Activated naive CD8-positive, alpha-beta T cell (primary cell): ENCODE measurements around the gene FDX2.

Source experiments
- H3K27ac Mint-ChIP-seq: one replicate; pipeline ENCODE4 v1.8.0; 2021; ENCODE audit warnings: mixed read lengths
- H3K27me3 Mint-ChIP-seq: one replicate; pipeline ENCODE4 v1.8.0; 2021; ENCODE audit warnings: mixed read lengths
- H3K36me3 Mint-ChIP-seq: one replicate; pipeline ENCODE4 v1.8.0; 2021; ENCODE audit warnings: mixed read lengths
- H3K4me1 Mint-ChIP-seq: one replicate; pipeline ENCODE4 v1.8.0; 2021; ENCODE audit warnings: low read depth, mixed read lengths
- H3K4me3 Mint-ChIP-seq: one replicate; pipeline ENCODE4 v1.8.0; 2021; ENCODE audit warnings: mild to moderate bottlenecking, mixed read lengths
- H3K9me3 Mint-ChIP-seq: one replicate; pipeline ENCODE4 v1.8.0; 2021; ENCODE audit warnings: low read depth, mixed read lengths

FDX2 gene

DNA sequence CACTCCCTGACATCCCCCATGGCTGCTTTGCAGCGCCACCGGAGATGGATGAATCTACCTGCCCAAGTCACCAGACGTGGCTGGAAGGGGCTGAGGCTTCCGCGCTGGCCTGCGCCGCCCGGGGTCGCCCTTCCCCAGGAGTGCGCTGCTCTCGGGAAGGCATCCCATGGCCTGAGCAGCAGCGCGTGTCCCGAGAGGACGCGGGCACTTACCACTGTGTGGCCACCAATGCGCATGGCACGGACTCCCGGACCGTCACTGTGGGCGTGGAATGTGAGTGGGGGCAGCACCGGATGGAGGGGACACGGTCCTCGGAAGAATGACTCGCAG, 21.5 kb downstream of the FDX2 start:
- Mint-ChIP-seq H3K4me1 (peaks cover 39% of the 10 kb centered on the region), H3K27ac (no peak overlapping the region), H3K36me3 (no peaks in the 10 kb centered on the region), H3K9me3 (no peaks in the 10 kb centered on the region), H3K27me3 (peaks cover 11% of the 10 kb centered on the region), H3K4me3 (no peak overlapping the region)

DNA sequence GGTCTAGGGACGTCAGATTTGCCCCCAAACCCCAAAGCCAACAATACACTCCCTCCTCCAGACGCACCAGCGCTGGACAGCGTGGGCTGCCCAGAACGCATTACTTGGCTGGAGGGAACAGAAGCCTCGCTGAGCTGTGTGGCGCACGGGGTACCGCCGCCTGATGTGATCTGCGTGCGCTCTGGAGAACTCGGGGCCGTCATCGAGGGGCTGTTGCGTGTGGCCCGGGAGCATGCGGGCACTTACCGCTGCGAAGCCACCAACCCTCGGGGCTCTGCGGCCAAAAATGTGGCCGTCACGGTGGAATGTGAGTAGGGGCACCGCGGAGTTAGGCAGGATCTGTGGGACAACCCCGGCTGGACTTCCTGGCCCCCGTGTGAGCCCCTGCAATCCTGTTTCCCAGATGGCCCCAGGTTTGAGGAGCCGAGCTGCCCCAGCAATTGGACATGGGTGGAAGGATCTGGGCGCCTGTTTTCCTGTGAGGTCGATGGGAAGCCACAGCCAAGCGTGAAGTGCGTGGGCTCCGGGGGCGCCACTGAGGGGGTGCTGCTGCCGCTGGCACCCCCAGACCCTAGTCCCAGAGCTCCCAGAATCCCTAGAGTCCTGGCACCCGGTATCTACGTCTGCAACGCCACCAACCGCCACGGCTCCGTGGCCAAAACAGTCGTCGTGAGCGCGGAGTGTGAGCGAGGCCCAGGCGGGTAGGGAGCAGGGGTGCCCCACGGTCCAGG, 22.0 kb downstream of the FDX2 start:
- Mint-ChIP-seq H3K4me3 (no peak overlapping the region), H3K36me3 (no peaks in the 10 kb centered on the region), H3K27ac (no peak overlapping the region), H3K9me3 (no peaks in the 10 kb centered on the region), H3K27me3 (peaks cover 11% of the 10 kb centered on the region), H3K4me1 (peaks cover 44% of the 10 kb centered on the region)

DNA sequence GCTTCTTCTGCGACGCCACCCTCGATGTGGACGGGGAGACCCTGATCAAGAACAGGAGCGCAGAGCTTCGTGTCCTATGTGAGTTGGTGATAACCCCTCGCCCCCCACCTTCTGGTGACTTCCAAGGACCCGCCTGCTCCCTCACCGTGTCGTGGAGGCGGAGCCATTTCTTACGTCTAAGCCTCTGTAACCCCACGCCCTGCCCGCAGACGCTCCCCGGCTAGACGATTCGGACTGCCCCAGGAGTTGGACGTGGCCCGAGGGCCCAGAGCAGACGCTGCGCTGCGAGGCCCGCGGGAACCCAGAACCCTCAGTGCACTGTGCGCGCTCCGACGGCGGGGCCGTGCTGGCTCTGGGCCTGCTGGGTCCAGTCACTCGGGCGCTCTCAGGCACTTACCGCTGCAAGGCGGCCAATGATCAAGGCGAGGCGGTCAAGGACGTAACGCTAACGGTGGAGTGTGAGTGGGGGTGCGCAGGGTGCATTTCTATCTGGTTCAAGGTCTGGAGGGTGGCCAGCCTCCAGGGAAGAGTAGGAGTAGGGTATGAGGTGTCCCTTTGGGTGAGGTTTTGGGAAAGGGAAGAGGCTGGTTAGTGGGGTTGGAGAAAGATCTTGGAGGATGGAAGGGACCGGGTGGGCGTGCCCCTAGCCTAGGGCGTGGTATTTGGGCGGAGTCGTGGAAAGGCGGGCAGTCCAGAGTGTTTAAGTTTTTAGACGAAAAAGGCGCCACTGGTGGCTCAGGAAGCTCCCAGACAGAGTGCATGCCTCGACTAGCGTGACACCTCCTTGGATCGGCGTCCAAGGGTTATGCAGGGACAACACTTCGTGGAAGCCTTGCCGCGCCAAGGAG, 22.8 kb downstream of the FDX2 start:
- H3K27ac Mint-ChIP-seq, result no peak overlapping the region

DNA sequence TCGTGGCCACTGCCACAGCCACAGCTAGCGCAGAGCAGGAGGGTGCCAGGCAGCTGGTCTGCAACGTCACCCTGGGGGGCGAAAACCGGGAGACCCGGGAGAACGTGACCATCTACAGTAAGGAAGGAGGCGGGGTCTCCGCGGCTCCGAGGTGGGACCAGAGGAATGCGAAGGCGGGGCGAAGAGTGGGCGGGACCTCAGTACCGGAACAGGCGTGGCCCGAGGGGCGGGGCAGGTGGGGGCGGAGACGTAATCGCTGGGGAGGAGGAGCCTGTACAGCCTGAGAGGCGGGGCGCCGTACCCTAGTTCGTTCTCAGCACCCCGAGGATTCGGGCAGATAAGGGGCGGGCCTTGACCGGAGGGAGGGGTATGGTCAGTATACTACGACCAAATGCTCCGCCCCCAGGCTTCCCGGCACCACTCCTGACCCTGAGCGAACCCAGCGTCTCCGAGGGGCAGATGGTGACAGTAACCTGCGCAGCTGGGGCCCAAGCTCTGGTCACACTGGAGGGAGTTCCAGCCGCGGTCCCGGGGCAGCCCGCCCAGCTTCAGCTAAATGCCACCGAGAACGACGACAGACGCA, 23.5 kb downstream of the FDX2 start:
- H3K27ac Mint-ChIP-seq, result no peak overlapping the region
- peaks cover 51% of the 10 kb centered on the region for H3K4me1 Mint-ChIP-seq
- no peaks in the 10 kb centered on the region for H3K9me3 Mint-ChIP-seq
- peaks cover 13% of the 10 kb centered on the region for H3K27me3 Mint-ChIP-seq
- no peaks in the 10 kb centered on the region for H3K36me3 Mint-ChIP-seq
- peak overlapping the region; percentile 77 for H3K4me3 Mint-ChIP-seq

More for the DNA sequence above, 22.8 kb downstream of the FDX2 start:
- H3K27me3 Mint-ChIP-seq, result peaks cover 11% of the 10 kb centered on the region
- peaks cover 48% of the 10 kb centered on the region for H3K4me1 Mint-ChIP-seq
- H3K4me3 Mint-ChIP-seq, result peak overlapping the region; percentile 77
- no peaks in the 10 kb centered on the region for H3K36me3 Mint-ChIP-seq
- no peaks in the 10 kb centered on the region for H3K9me3 Mint-ChIP-seq

DNA sequence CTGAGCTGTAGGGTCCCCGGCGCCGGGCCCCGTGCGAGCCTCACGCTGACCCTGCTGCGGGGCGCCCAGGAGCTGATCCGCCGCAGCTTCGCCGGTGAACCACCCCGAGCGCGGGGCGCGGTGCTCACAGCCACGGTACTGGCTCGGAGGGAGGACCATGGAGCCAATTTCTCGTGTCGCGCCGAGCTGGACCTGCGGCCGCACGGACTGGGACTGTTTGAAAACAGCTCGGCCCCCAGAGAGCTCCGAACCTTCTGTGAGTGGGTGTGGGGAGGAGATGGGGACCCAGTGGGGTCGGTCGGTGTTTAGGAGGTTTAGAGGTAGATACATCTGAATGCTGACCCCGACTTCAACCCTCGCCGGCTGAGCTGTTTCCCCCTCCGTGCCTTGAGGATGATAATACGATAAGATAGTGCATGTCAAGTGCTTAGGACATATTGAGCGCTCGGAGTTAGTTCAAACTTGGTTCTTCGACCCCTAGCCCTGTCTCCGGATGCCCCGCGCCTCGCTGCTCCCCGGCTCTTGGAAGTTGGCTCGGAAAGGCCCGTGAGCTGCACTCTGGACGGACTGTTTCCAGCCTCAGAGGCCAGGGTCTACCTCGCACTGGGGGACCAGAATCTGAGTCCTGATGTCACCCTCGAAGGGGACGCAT, 24.1 kb downstream of the FDX2 start:
- Mint-ChIP-seq H3K27me3 (peaks cover 12% of the 10 kb centered on the region), H3K27ac (no peak overlapping the region), H3K36me3 (no peaks in the 10 kb centered on the region), H3K4me3 (peak overlapping the region; percentile 77), H3K4me1 (peaks cover 50% of the 10 kb centered on the region), H3K9me3 (no peaks in the 10 kb centered on the region)

DNA sequence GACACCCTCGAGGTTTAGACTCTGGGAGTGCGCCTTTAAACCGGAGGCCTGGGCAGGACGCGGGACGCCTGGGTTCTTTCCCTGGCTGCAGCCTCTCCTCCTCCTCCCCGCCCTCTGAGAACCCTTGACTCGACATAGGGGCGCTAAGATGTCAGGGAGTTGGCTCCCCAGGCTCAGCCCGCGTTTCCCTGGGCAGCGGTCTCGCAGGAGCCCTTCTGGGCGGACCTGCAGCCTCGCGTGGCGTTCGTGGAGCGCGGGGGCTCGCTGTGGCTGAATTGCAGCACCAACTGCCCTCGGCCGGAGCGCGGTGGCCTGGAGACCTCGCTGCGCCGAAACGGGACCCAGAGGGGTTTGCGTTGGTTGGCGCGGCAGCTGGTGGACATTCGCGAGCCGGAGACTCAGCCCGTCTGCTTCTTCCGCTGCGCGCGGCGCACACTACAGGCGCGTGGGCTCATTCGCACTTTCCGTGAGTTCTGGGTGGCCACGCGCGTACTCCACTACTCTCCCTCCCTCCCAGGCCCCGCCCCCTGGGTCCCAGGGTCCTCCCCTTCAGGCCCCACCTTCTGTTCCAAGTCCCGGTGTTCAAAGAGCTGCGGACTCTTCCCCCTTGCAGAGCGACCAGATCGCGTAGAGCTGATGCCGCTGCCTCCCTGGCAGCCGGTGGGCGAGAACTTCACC, 24.8 kb downstream of the FDX2 start:
- H3K4me1 Mint-ChIP-seq, result peaks cover 55% of the 10 kb centered on the region
- peak overlapping the region; percentile 22 for H3K27ac Mint-ChIP-seq
- H3K36me3 Mint-ChIP-seq, result no peaks in the 10 kb centered on the region

DNA sequence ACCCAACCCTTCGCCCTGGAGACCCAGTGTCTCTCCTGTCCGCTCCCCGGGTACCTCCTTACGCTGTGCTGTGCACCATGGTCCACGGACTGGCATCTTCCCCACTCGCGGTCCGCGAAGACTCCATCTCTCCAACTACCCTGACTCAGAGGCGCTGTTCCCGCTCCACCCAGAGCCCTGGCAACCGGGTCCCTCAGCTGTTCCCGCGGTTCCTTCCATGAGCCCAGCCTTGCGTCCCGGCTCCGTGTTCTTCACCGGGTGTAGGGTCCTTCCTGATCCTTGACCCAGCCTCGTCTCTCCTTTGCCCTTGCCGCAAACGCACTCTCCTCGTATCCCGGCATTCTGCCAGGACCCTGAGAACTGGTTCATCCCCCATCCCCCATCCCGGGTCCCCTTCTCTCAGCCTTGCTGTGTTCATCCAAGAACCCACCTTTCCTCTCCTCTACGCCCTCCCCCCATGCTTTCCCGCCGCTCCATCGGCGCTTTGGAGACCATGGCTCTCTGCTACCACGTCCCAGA, 25.4 kb downstream of the FDX2 start:
- H3K4me1 Mint-ChIP-seq, result peaks cover 49% of the 10 kb centered on the region
- peak overlapping the region; percentile 22 for H3K27ac Mint-ChIP-seq
- H3K27me3 Mint-ChIP-seq, result peaks cover 8% of the 10 kb centered on the region
- no peaks in the 10 kb centered on the region for H3K9me3 Mint-ChIP-seq
- peak overlapping the region; percentile 77 for H3K4me3 Mint-ChIP-seq
- H3K36me3 Mint-ChIP-seq, result peaks cover 3% of the 10 kb centered on the region

More for the DNA sequence above, 24.8 kb downstream of the FDX2 start:
- H3K4me3 Mint-ChIP-seq, result peak overlapping the region; percentile 77
- no peaks in the 10 kb centered on the region for H3K9me3 Mint-ChIP-seq
- H3K27me3 Mint-ChIP-seq, result peaks cover 11% of the 10 kb centered on the region

DNA sequence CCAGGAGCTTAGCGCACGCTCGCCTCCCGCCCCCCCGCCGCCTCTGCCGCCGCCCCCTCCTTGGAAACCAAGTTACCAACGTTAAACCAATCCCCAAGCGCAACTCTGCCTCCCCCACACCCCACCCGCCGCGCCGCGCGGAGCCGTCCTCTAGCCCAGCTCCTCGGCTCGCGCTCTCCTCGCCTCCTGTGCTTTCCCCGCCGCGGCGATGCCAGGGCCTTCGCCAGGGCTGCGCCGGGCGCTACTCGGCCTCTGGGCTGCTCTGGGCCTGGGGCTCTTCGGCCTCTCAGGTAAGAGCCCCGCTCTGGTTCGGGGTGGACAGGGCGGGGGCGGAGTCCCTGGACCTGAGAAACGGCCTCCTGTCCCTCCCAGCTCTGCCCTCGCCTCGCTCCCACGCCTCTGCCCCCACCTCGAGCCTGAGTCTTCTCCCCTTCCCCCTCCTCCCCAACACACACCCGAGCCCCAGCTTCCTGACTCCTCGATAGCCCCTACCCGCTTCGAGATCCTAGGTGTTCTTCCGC, 25.9 kb downstream of the FDX2 start, which contains the start of gene ICAM5:
TSS of gene ICAM5 (plus strand) at position 117 of the 521 bp plus-strand sequence. CDS start at position 209, 92 bp downstream.
- no peaks in the 10 kb centered on the region for H3K9me3 Mint-ChIP-seq
- peak within 1 kb of the TSS; percentile 77 for H3K4me3 Mint-ChIP-seq
- H3K27ac Mint-ChIP-seq, result peak within 1 kb of the TSS; percentile 50
- H3K4me1 Mint-ChIP-seq, result peaks cover 49% of the 10 kb centered on the region
- peaks cover 8% of the 10 kb centered on the region for H3K27me3 Mint-ChIP-seq
- H3K36me3 Mint-ChIP-seq, result peaks cover 8% of the 10 kb centered on the region

DNA sequence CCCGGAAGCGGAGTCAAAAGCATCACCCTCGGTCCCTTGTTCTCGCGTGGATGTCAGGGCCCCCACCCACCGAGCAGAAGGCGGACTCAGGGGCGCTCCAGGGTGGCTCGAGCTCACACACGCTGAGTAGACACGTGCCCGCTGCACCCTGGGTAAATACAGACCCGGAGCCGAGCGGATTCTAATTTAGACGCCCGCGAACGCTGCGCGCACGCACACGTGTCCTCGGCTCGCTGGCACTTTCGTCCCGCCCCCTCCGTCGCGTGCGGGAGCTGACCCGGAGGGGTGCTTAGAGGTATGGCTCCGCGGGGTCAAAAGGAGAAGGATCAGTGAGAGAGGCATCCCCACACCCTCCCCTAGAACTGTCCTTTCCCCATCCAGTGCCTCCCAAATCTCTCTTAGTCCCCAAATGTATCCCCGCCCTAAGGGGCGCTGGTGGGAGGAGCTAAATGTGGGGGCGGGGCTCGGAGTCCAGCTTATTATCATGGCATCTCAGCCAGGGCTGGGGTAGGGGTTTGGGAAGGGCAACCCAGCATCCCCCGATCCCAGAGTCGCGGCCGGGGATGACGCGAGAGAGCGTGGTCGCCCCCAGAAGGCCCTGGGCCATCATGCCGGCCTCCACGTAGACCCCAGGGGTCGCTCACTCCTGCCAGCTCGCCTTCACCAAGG, 26.5 kb downstream of the FDX2 start:
- Mint-ChIP-seq H3K36me3 (peaks cover 8% of the 10 kb centered on the region), H3K27ac (peak overlapping the region; percentile 50), H3K4me3 (peak overlapping the region; percentile 77), H3K27me3 (peaks cover 8% of the 10 kb centered on the region), H3K9me3 (no peaks in the 10 kb centered on the region), H3K4me1 (peaks cover 46% of the 10 kb centered on the region)

DNA sequence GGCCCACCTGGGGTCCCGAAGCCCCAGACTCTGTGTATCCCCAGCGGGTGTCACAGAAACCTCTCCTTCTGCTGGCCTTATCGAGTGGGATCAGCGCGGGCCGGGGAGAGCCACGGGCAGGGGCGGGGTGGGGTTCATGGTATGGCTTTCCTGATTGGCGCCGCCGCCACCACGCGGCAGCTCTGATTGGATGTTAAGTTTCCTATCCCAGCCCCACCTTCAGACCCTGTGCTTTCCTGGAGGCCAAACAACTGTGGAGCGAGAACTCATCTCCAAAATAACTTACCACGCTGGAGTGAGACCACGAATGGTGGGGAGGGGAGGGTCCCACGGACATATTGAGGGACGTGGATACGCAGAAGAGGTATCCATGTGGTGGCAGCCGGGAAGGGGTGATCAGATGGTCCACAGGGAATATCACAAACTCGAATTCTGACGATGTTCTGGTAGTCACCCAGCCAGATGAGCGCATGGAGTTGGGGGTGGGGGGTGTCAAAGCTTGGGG, 27.1 kb downstream of the FDX2 start:
- Mint-ChIP-seq H3K4me3 (peak overlapping the region; percentile 77), H3K27ac (peak overlapping the region; percentile 50), H3K36me3 (peaks cover 8% of the 10 kb centered on the region), H3K4me1 (peaks cover 46% of the 10 kb centered on the region), H3K27me3 (peaks cover 8% of the 10 kb centered on the region), H3K9me3 (no peaks in the 10 kb centered on the region)

DNA sequence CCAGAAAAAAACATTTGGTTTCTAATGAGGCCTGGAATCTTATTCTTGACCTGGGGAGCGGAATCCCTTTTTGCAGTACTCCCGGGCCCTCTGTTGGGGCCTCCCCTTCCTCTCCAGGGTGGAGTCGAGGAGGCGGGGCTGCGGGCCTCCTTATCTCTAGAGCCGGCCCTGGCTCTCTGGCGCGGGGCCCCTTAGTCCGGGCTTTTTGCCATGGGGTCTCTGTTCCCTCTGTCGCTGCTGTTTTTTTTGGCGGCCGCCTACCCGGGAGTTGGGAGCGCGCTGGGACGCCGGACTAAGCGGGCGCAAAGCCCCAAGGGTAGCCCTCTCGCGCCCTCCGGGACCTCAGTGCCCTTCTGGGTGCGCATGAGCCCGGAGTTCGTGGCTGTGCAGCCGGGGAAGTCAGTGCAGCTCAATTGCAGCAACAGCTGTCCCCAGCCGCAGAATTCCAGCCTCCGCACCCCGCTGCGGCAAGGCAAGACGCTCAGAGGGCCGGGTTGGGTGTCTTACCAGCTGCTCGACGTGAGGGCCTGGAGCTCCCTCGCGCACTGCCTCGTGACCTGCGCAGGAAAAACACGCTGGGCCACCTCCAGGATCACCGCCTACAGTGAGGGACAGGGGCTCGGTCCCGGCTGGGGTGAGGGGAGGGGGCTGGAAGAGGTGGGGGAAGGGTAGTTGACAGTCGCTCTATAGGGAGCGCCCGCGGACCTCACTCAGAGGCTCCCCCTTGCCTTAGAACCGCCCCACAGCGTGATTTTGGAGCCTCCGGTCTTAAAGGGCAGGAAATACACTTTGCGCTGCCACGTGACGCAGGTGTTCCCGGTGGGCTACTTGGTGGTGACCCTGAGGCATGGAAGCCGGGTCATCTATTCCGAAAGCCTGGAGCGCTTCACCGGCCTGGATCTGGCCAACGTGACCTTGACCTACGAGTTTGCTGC, 28.7 kb downstream of the FDX2 start, which contains the start of gene ICAM4:
TSS of gene ICAM4 (plus strand) at position 153 of the 935 bp plus-strand sequence. CDS start at position 211, 58 bp downstream.
- Mint-ChIP-seq H3K9me3 (no peaks in the 10 kb centered on the region), H3K4me3 (peak within 1 kb of the TSS; percentile 48), H3K27ac (no peak within 1 kb of the TSS), H3K4me1 (peaks cover 35% of the 10 kb centered on the region), H3K27me3 (peaks cover 4% of the 10 kb centered on the region), H3K36me3 (peaks cover 8% of the 10 kb centered on the region)

DNA sequence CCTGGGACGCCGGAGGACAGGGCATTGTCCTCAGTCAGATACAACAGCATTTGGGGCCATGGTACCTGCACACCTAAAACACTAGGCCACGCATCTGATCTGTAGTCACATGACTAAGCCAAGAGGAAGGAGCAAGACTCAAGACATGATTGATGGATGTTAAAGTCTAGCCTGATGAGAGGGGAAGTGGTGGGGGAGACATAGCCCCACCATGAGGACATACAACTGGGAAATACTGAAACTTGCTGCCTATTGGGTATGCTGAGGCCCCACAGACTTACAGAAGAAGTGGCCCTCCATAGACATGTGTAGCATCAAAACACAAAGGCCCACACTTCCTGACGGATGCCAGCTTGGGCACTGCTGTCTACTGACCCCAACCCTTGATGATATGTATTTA, 30.4 kb downstream of the FDX2 start:
- Mint-ChIP-seq H3K9me3 (no peaks in the 10 kb centered on the region), H3K27me3 (peaks cover 2% of the 10 kb centered on the region), H3K36me3 (peaks cover 8% of the 10 kb centered on the region), H3K4me1 (peaks cover 23% of the 10 kb centered on the region), H3K27ac (no peak overlapping the region), H3K4me3 (no peak overlapping the region)
